ENCODE results near the gene RIGI. TPM values are rescaled to one million over a fixed set of nuclear protein-coding genes. Genes with fewer than 3 reads are reported as not detected.

RIGI gene
- total and polyA plus RNA-seq, 10 of the 15 experiments (the other 5 are each of a cell fraction or from before 2014, with no cell fraction given) = 5.3 to 15.2 (median 9.1) TPM

DNA sequence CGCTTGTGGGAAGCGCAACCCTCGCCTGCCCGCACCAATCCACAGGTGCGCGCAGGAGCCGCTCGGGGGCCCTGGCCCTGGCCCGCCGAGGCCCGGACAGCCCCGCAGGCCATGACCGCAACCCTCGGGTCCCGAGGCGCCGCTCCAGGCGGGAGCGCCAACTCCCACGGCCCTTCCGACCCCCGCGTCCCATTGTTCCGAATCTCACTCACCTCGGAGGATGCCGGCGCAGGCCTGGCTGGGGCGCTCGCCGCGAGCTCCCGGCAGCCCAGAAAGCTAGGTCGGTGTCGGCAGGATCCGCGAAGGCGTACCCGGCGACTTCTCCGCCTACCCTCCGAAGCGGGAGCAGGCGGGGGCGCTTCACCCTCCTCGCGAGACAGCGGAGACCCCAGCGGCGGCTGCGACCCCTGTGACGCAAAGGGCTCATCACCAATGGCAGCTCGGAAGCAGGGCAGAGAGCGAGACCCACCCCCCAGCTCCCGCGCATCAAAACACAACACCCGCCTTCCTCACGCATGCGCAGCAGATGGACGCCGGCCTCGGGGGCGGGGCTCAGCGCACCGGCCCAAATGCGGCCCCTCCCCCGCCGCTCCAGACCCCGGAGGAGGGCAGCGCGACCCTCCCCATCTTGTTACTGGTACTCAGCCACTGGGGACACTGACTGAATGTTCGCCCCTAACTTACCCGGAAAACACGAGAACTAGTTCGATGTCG lies 24.7 kb upstream of the RIGI start:
- 0 out of 4 replicates have a peak, but pooled peaks cover 0 to 3% of the 10 kb centered on the region in 2 experiments for H3K36me3 ChIP-seq (ENCODE audit: control insufficient read depth in 2 of 2, insufficient read depth in 2 of 2, low read length in 1 of 2)
- DNase-seq (ENCODE audit: low read depth, low spot score) = peak; percentile 64
- H3K9ac ChIP-seq (ENCODE audit: control insufficient read depth, insufficient read depth, low read length) = peak overlapping the region; percentile 71
- peaks cover 8% of the 10 kb centered on the region for H3K4me1 ChIP-seq (ENCODE audit: control insufficient read depth, insufficient read depth, low read length)
- H3K4me2 ChIP-seq (ENCODE audit: control insufficient read depth, insufficient read depth) = peak overlapping the region; percentile 83
- peak; percentile 79 for ATAC-seq
- H2AFZ ChIP-seq (ENCODE audit: control insufficient read depth, low read depth, low read length) = peak overlapping the region; percentile 67
- peak overlapping the region; percentile 96 for H3K27ac ChIP-seq (ENCODE audit: control insufficient read depth, insufficient read depth)
- WGBS (ENCODE audit: insufficient coverage, insufficient replicate concordance, low lambda C conversion rate, missing lambda C conversion rate) = under 1% methylated on average over 75 of the region's 75 CpGs
- RAD21 ChIA-PET (ENCODE audit: unreplicated experiment) = interaction anchor here (0.7 to 4.7 kb wide), 7 partner anchors 22 to 475 kb away, joined by 3 to 51 read pairs (median 5); partner anchors contain the start of genes NDUFB6 and RIGI
- no peaks in the 10 kb centered on the region for H3K27me3 ChIP-seq (replicated peaks in 1 of 2; ENCODE audit: control insufficient read depth in 2 of 2, insufficient read depth in 2 of 2, low read length in 1 of 2)
- peaks cover 60% of the 10 kb centered on the region for H3K79me2 ChIP-seq (ENCODE audit: control insufficient read depth, insufficient read depth, low read length)
- POLR2A ChIA-PET = interaction anchor here (0.8 to 2.8 kb wide), 7 partner anchors 8 to 474 kb away, joined by 3 to 19 read pairs (median 4); partner anchors contain the start of genes DNAJA1 and RIGI
- H3K9me3 ChIP-seq (replicated peaks; ENCODE audit: control insufficient read depth, insufficient read depth, low read length) = no peaks in the 10 kb centered on the region; the same call in 2 of the 3 replicates
- no TSS peak for BruUV-seq (replicated peaks)
- FAIRE-seq = peak; percentile 41
- in situ Hi-C loops (cut with MboI) = no loop called here
- SMC1A ChIA-PET (ENCODE audit: uncharacterized antibody, unreplicated experiment) = interaction anchor here (0.6 to 4.0 kb wide), 8 partner anchors 8 to 172 kb away, joined by 3 to 29 read pairs (median 4); partner anchors contain the start of genes NDUFB6 and RIGI
- CTCF ChIA-PET = interaction anchor here (0.7 to 4.6 kb wide), 10 partner anchors 16 to 173 kb away, joined by 3 to 48 read pairs (median 4); partner anchors contain the start of genes NDUFB6 and RIGI
- peak overlapping the region; percentile 83 for H3K4me3 ChIP-seq
- intact Hi-C loops (cut with micrococcal nuclease; ENCODE audit: unreplicated experiment) = no loop called here
- H4K20me1 ChIP-seq (ENCODE audit: control insufficient read depth, insufficient read depth) = no peaks in the 10 kb centered on the region
- TF ChIP-seq, protein P1, sequence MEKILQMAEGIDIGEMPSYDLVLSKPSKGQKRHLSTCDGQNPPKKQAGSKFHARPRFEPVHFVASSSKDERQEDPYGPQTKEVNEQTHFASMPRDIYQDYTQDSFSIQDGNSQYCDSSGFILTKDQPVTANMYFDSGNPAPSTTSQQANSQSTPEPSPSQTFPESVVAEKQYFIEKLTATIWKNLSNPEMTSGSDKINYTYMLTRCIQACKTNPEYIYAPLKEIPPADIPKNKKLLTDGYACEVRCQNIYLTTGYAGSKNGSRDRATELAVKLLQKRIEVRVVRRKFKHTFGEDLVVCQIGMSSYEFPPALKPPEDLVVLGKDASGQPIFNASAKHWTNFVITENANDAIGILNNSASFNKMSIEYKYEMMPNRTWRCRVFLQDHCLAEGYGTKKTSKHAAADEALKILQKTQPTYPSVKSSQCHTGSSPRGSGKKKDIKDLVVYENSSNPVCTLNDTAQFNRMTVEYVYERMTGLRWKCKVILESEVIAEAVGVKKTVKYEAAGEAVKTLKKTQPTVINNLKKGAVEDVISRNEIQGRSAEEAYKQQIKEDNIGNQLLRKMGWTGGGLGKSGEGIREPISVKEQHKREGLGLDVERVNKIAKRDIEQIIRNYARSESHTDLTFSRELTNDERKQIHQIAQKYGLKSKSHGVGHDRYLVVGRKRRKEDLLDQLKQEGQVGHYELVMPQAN (conservative IDR thresholded peaks at IDR 0.05) = peak; percentile 69
- TF ChIP-seq SP1 (IDR thresholded peaks at IDR 0.05; ENCODE audit: low read depth, low read length) = peak; percentile 35
- TF ChIP-seq YBX1 (IDR thresholded peaks at IDR 0.05) = no peak
- no peak for TF ChIP-seq WRNIP1 (IDR thresholded peaks at IDR 0.05; ENCODE audit: borderline replicate concordance, low read depth, low read length)
- peak; percentile 75; the same call in 1 of the 2 replicates for TF ChIP-seq MXI1 (IDR thresholded peaks at IDR 0.05; ENCODE audit: low read depth, low read length)
- TF ChIP-seq POLR2AphosphoS5 (IDR thresholded peaks at IDR 0.05; ENCODE audit: low read length) = peak; percentile 64
- TF ChIP-seq EGR1 (IDR thresholded peaks at IDR 0.05; ENCODE audit: borderline replicate concordance in 1 of 2, low read depth in 2 of 2, low read length in 2 of 2) = peak in 1 of 2 experiments; percentile 59; a peak in 1 of 3 replicates
- TF ChIP-seq, protein P2, sequence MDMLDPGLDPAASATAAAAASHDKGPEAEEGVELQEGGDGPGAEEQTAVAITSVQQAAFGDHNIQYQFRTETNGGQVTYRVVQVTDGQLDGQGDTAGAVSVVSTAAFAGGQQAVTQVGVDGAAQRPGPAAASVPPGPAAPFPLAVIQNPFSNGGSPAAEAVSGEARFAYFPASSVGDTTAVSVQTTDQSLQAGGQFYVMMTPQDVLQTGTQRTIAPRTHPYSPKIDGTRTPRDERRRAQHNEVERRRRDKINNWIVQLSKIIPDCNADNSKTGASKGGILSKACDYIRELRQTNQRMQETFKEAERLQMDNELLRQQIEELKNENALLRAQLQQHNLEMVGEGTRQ (IDR thresholded peaks at IDR 0.05; ENCODE audit: borderline replicate concordance, low read depth, low read length) = no peak
- peak; percentile 67 for TF ChIP-seq HDAC6 (IDR thresholded peaks at IDR 0.05; ENCODE audit: unreplicated experiment)
- 0 out of 2 replicates have a peak, but pooled peaks have one; percentile 67 for TF ChIP-seq DPF2 (IDR thresholded peaks at IDR 0.05)
- no peak for TF ChIP-seq ESRRA (IDR thresholded peaks at IDR 0.05; ENCODE audit: low read length)
- TF ChIP-seq, protein P3, sequence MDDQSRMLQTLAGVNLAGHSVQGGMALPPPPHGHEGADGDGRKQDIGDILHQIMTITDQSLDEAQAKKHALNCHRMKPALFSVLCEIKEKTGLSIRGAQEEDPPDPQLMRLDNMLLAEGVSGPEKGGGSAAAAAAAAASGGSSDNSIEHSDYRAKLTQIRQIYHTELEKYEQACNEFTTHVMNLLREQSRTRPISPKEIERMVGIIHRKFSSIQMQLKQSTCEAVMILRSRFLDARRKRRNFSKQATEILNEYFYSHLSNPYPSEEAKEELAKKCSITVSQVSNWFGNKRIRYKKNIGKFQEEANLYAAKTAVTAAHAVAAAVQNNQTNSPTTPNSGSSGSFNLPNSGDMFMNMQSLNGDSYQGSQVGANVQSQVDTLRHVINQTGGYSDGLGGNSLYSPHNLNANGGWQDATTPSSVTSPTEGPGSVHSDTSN (IDR thresholded peaks at IDR 0.05; ENCODE audit: insufficient replicate concordance, low read depth, low read length) = no peak
- TF ChIP-seq IKZF1 (conservative IDR thresholded peaks at IDR 0.05) = peak; percentile 81
- peak; percentile 47; the same call in 1 of the 2 replicates for TF ChIP-seq MTA2 (IDR thresholded peaks at IDR 0.05; ENCODE audit: low read depth)
- TF ChIP-seq CHD2 (IDR thresholded peaks at IDR 0.05; ENCODE audit: borderline replicate concordance, low read depth, low read length) = peak; percentile 98
- no peak for TF ChIP-seq CBX3 (IDR thresholded peaks at IDR 0.05; ENCODE audit: borderline replicate concordance, low read depth)
- TF ChIP-seq, protein P4, sequence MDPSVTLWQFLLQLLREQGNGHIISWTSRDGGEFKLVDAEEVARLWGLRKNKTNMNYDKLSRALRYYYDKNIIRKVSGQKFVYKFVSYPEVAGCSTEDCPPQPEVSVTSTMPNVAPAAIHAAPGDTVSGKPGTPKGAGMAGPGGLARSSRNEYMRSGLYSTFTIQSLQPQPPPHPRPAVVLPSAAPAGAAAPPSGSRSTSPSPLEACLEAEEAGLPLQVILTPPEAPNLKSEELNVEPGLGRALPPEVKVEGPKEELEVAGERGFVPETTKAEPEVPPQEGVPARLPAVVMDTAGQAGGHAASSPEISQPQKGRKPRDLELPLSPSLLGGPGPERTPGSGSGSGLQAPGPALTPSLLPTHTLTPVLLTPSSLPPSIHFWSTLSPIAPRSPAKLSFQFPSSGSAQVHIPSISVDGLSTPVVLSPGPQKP (IDR thresholded peaks at IDR 0.05; ENCODE audit: low read depth, low read length) = no peak
- TF ChIP-seq ATF7 (IDR thresholded peaks at IDR 0.05; ENCODE audit: low read depth) = no peak
- peak; percentile 90 for TF ChIP-seq CREB1 (IDR thresholded peaks at IDR 0.05; ENCODE audit: low read depth)

Measured in GM12878 (cell line).